WERI-Rb-1 (cell line): ENCODE results near the gene ELAC2.
"Not testable (repeated sequence)": the region's sequence is repeated elsewhere in the genome, so short reads cannot be mapped to it uniquely, and the experiment has no call there.

Experiments used
- DNase-seq: peaks from one replicate; pipeline ENCODE4 v3.0.0-alpha.2; 2020
- H3K27ac ChIP-seq: fragments of 250-450 bp; sonication (Bioruptor Pico); 2 replicates; pipeline ENCODE4 v1.5.1; 2020; ENCODE audit warnings: mild to moderate bottlenecking, moderate library complexity
- H3K27me3 ChIP-seq: fragments of 250-450 bp; sonication (Bioruptor Pico); 2 replicates; pipeline ENCODE4 v1.5.1; 2021; ENCODE audit warnings: mild to moderate bottlenecking, low read depth, moderate library complexity; ENCODE audit not compliant: insufficient read depth, severe bottlenecking
- H3K36me3 ChIP-seq: fragments of 250-450 bp; sonication (Bioruptor Pico); 2 replicates; pipeline ENCODE4 v1.5.1; 2020; ENCODE audit warnings: mild to moderate bottlenecking, moderate library complexity
- H3K4me3 ChIP-seq: 2 replicates; pipeline ENCODE4 v1.5.1; 2011; ENCODE audit warnings: low read depth, mild to moderate bottlenecking, control low read depth, low read length
- H3K9me3 ChIP-seq: fragments of 250-450 bp; sonication (Bioruptor Pico); 2 replicates; pipeline ENCODE4 v1.5.1; 2021; ENCODE audit warnings: mild to moderate bottlenecking, moderate library complexity; ENCODE audit not compliant: severe bottlenecking
- CTCF ChIP-seq: IDR thresholded peaks from 2 replicates; pipeline ENCODE4 v1.5.1; 2011; ENCODE audit warnings: low read depth, mild to moderate bottlenecking, control low read depth, inconsistent platforms, low read length

ELAC2 gene

GRCh38 chr17:12979246-12979645, 38.6 kb downstream of the ELAC2 start:
- no peak overlapping the region for H3K4me3 ChIP-seq
- no peaks in the 10 kb centered on the region for H3K36me3 ChIP-seq
- no peaks in the 10 kb centered on the region for H3K27me3 ChIP-seq
- no peaks in the 10 kb centered on the region for H3K9me3 ChIP-seq
- no peak for TF ChIP-seq CTCF
- no peak for DNase-seq
- H3K27ac ChIP-seq, result no peak overlapping the region

GRCh38 chr17:12978787-12979186, 39.0 kb downstream of the ELAC2 start:
- DNase-seq, H3K9me3 ChIP-seq, H3K4me3 ChIP-seq, H3K27ac ChIP-seq, H3K36me3 ChIP-seq, H3K27me3 ChIP-seq: not testable (repeated sequence)

GRCh38 chr17:12977008-12977751, 40.6 kb downstream of the ELAC2 start:
- no peak for DNase-seq
- no peak for TF ChIP-seq CTCF
- H3K4me3 ChIP-seq, result no peak overlapping the region
- no peaks in the 10 kb centered on the region for H3K9me3 ChIP-seq
- no peak overlapping the region for H3K27ac ChIP-seq
- no peaks in the 10 kb centered on the region for H3K36me3 ChIP-seq
- H3K27me3 ChIP-seq, result no peaks in the 10 kb centered on the region

- no peak for DNase-seq
- no peak for TF ChIP-seq CTCF
- no peak overlapping the region for H3K4me3 ChIP-seq
These were observed 43.8 kb downstream of the ELAC2 start for GRCh38 chr17:12974005-12974531.

GRCh38 chr17:12973496-12974004, 44.3 kb downstream of the ELAC2 start:
- H3K27ac ChIP-seq, result no peak overlapping the region
- no peak for DNase-seq

More at GRCh38 chr17:12974005-12974531, 43.8 kb downstream of the ELAC2 start:
- H3K36me3 ChIP-seq, result no peaks in the 10 kb centered on the region
- H3K9me3 ChIP-seq, result no peaks in the 10 kb centered on the region
- no peaks in the 10 kb centered on the region for H3K27me3 ChIP-seq
- no peak overlapping the region for H3K27ac ChIP-seq

More at GRCh38 chr17:12973496-12974004, 44.3 kb downstream of the ELAC2 start:
- TF ChIP-seq CTCF, result no peak
- H3K4me3 ChIP-seq, result no peak overlapping the region
- H3K27me3 ChIP-seq, result no peaks in the 10 kb centered on the region
- no peaks in the 10 kb centered on the region for H3K36me3 ChIP-seq
- no peaks in the 10 kb centered on the region for H3K9me3 ChIP-seq
